Measurements from ENCODE around the gene CXCL3. TPM values are rescaled to one million over a fixed set of nuclear protein-coding genes. Genes with fewer than 3 reads are reported as not detected.

The CXCL3 gene
- total RNA-seq, 1 donor from 2014 or later, result 0.20 TPM

DNA sequence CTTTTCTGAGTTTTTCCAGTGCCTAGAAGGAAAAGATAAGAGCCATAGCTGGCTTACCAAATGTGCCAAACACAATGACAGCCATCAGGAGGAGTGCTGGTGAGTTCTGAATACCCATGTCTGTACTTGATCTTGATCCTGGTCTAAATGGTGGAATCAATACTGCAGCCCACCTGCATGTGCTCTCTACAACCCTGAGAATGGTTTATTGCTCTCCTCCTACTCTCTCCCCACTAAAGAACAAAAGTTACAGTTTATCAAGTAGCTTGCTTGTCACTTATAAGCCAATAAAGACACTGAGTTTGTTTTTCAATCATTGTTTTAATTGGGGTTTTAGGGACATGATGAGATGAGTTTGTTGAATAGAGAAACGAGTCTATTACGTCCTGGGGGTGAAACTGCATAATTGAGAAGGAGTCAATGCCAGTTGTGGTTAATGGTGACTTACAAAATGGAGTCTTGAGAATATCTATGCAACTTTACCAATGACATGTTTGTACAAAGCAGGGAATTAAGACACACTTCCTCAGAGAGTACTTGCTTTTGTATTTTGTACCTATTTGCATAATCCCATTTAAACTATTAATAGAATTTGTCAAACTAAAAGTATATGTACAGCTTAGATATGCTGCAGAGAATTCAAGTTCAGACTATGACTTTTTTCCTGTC, 20.8 kb upstream of the CXCL3 start:
- Mint-ChIP-seq H3K4me1 (ENCODE audit: low read depth) (peaks cover 17% of the 10 kb centered on the region), H3K4me3 (ENCODE audit: unreplicated experiment) (no peak overlapping the region), H3K27ac (ENCODE audit: unreplicated experiment) (no peak overlapping the region), H3K36me3 (ENCODE audit: low read depth) (no peaks in the 10 kb centered on the region), H3K9me3 (ENCODE audit: low read depth) (no peaks in the 10 kb centered on the region), H3K27me3 (ENCODE audit: low read depth) (peaks cover 8% of the 10 kb centered on the region)
- no peak for DNase-seq (ENCODE audit: low spot score)
- TF ChIP-seq CTCF (IDR thresholded peaks at IDR 0.05), result no peak

GRCh38 chr4:74058048-74058651, 19.7 kb upstream of the CXCL3 start:
- peaks cover 17% of the 10 kb centered on the region for H3K4me1 Mint-ChIP-seq (ENCODE audit: low read depth)
- H3K9me3 Mint-ChIP-seq (ENCODE audit: low read depth), result no peaks in the 10 kb centered on the region
- no peak for TF ChIP-seq CTCF (IDR thresholded peaks at IDR 0.05)
- H3K27me3 Mint-ChIP-seq (ENCODE audit: low read depth), result peaks cover 7% of the 10 kb centered on the region
- no peak overlapping the region for H3K4me3 Mint-ChIP-seq (ENCODE audit: unreplicated experiment)
- no peak for DNase-seq (ENCODE audit: low spot score)
- H3K36me3 Mint-ChIP-seq (ENCODE audit: low read depth), result no peaks in the 10 kb centered on the region
- H3K27ac Mint-ChIP-seq (ENCODE audit: unreplicated experiment), result no peak overlapping the region

GRCh38 chr4:74057588-74057987, 19.1 kb upstream of the CXCL3 start:
- TF ChIP-seq CTCF (IDR thresholded peaks at IDR 0.05), result no peak

DNA sequence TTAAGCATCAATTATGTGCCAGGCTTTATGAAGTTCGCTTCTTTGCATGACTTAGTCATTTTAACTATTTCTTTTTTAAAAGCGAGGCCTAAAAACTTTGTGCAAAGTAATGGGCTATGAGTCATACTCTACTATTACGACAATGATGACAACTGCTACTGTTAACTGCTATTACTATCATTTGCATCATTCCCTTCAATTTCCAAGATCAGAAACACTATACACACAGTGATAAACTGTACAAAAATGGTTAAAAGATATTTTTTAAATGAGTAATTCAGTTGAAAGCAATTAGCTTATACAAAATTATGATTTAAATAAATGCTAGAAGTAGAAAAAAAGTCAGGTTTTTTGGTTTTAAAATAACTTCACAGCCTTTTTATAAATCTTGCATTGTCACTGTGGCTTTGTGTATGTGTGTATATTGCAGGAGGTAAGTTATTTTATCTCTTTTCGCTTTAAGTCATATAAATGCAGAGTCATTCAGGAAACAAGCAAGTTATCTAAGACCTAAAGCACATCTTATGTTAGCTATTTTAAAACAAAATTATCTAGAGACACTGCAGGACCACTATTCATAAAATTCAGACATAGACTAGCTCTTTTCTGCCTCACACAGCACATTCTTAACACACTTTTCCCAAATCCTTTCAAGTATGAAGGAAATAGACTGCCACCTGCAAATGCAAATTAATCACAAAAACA, 18.5 kb upstream of the CXCL3 start:
- Mint-ChIP-seq H3K27me3 (ENCODE audit: low read depth) (peaks cover 9% of the 10 kb centered on the region), H3K27ac (ENCODE audit: unreplicated experiment) (peak overlapping the region; percentile 89), H3K36me3 (ENCODE audit: low read depth) (no peaks in the 10 kb centered on the region), H3K9me3 (ENCODE audit: low read depth) (no peaks in the 10 kb centered on the region), H3K4me1 (ENCODE audit: low read depth) (peaks cover 17% of the 10 kb centered on the region), H3K4me3 (ENCODE audit: unreplicated experiment) (no peak overlapping the region)
- TF ChIP-seq CTCF (IDR thresholded peaks at IDR 0.05), result no peak
- no peak for DNase-seq (ENCODE audit: low spot score)

More at GRCh38 chr4:74057588-74057987, 19.1 kb upstream of the CXCL3 start:
- peak overlapping the region; percentile 89 for H3K27ac Mint-ChIP-seq (ENCODE audit: unreplicated experiment)
- H3K4me1 Mint-ChIP-seq (ENCODE audit: low read depth), result peaks cover 17% of the 10 kb centered on the region
- no peaks in the 10 kb centered on the region for H3K36me3 Mint-ChIP-seq (ENCODE audit: low read depth)
- DNase-seq (ENCODE audit: low spot score), result no peak
- peaks cover 5% of the 10 kb centered on the region for H3K27me3 Mint-ChIP-seq (ENCODE audit: low read depth)
- H3K9me3 Mint-ChIP-seq (ENCODE audit: low read depth), result no peaks in the 10 kb centered on the region
- H3K4me3 Mint-ChIP-seq (ENCODE audit: unreplicated experiment), result no peak overlapping the region

DNA sequence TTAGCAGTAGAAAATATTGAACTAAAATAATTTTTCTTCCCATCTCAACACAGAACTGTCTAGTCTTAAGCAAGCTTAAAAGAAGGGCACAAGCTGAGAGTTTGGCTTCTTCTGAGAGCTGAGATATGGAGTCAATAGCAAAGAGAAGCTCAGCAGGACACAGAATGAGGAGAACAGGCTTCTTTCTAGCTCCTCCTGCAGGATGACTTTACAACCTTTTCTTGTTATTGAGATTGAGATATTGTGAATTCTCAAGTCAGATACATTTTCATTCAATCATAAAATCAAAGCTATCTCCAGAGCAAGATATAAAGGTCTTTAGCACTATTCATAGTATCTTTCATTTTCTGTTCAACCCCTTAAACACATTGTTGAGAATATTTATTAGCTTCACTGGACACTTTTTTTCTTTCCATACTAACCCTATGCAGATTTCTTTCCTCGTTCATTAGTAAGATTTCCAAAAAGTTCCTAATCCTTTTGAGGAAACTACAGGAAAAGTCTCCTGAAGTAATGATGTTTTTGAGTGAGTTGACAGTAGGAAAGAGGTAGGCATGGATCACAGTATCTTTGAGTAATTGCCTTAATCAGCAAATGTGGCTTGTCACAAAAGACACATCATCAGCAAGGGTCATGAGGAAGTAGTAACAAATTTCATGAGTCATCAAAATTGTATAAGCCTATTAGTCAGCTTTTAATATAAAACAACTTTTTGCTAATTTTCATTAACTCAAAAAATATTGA, 17.8 kb upstream of the CXCL3 start:
- H3K27ac Mint-ChIP-seq (ENCODE audit: unreplicated experiment), result peak overlapping the region; percentile 46

More for the DNA sequence above, 17.8 kb upstream of the CXCL3 start:
- no peak for TF ChIP-seq CTCF (IDR thresholded peaks at IDR 0.05)
- DNase-seq (ENCODE audit: low spot score), result no peak
- Mint-ChIP-seq H3K27me3 (ENCODE audit: low read depth) (peaks cover 9% of the 10 kb centered on the region), H3K4me3 (ENCODE audit: unreplicated experiment) (no peak overlapping the region), H3K4me1 (ENCODE audit: low read depth) (peaks cover 17% of the 10 kb centered on the region), H3K36me3 (ENCODE audit: low read depth) (no peaks in the 10 kb centered on the region), H3K9me3 (ENCODE audit: low read depth) (no peaks in the 10 kb centered on the region)

Data from chondrocyte (in vitro differentiated cells).